ENCODE data around the gene ZNF628. TPM values are rescaled to one million over a fixed set of nuclear protein-coding genes. Genes with fewer than 3 reads are reported as not detected.
"Not testable (repeated sequence)": the region's sequence is repeated elsewhere in the genome, so short reads cannot be mapped to it uniquely, and the experiment has no call there.

Gene ZNF628
- total RNA-seq, 2 donors from 2014 or later, result 7.9 to 9.0 TPM

GRCh38 chr19:55493645-55494171 lies 17.3 kb downstream of the ZNF628 start:
- Mint-ChIP-seq H3K9me3 (no peaks in the 10 kb centered on the region), H3K36me3 (ENCODE audit: insufficient read depth in 2 of 2) (no peaks in the 10 kb centered on the region), H3K27me3 (ENCODE audit: low read depth) (no peaks in the 10 kb centered on the region), H3K4me1 (ENCODE audit: low read depth) (no peaks in the 10 kb centered on the region), H3K4me3 (peak overlapping the region in 1 of 2 donors; percentile 62), H3K27ac (no peak overlapping the region)
- DNase-seq (no peak), ATAC-seq (replicated peaks in 1 of 2) (no peak)

- H3K9me3 Mint-ChIP-seq, result no peaks in the 10 kb centered on the region
- H3K27me3 Mint-ChIP-seq (ENCODE audit: low read depth), result no peaks in the 10 kb centered on the region
- H3K4me1 Mint-ChIP-seq (ENCODE audit: low read depth), result no peaks in the 10 kb centered on the region
- DNase-seq (no peak), ATAC-seq (replicated peaks in 1 of 2) (peak in 1 of 2 donors; percentile 26)
- H3K36me3 Mint-ChIP-seq (ENCODE audit: insufficient read depth in 2 of 2), result no peaks in the 10 kb centered on the region
- H3K4me3 Mint-ChIP-seq, result peak overlapping the region; percentile 6 to 62
- H3K27ac Mint-ChIP-seq, result no peak overlapping the region
Observed at GRCh38 chr19:55494172-55494761, 17.9 kb downstream of the ZNF628 start.

- no peaks in the 10 kb centered on the region for H3K9me3 Mint-ChIP-seq
- H3K4me3 Mint-ChIP-seq, result no peak overlapping the region
- DNase-seq, result no peak
- H3K4me1 Mint-ChIP-seq (ENCODE audit: low read depth), result no peaks in the 10 kb centered on the region
- H3K27me3 Mint-ChIP-seq (ENCODE audit: low read depth), result no peaks in the 10 kb centered on the region
- ATAC-seq (replicated peaks in 1 of 2), result no peak
- no peak overlapping the region for H3K27ac Mint-ChIP-seq
- no peaks in the 10 kb centered on the region for H3K36me3 Mint-ChIP-seq (ENCODE audit: insufficient read depth in 2 of 2)
Observed at GRCh38 chr19:55495646-55496349, 19.4 kb downstream of the ZNF628 start.

GRCh38 chr19:55496820-55497219 lies 20.4 kb downstream of the ZNF628 start:
- H3K4me3 Mint-ChIP-seq; H3K27me3 Mint-ChIP-seq (ENCODE audit: low read depth); ATAC-seq (replicated peaks in 1 of 2); DNase-seq; H3K27ac Mint-ChIP-seq; H3K9me3 Mint-ChIP-seq; H3K4me1 Mint-ChIP-seq (ENCODE audit: low read depth); H3K36me3 Mint-ChIP-seq (ENCODE audit: insufficient read depth in 2 of 2): not testable (repeated sequence)

GRCh38 chr19:55497763-55498162 lies 21.3 kb downstream of the ZNF628 start:
- peaks cover 12% of the 10 kb centered on the region for H3K4me1 Mint-ChIP-seq (ENCODE audit: low read depth)
- ATAC-seq (replicated peaks in 1 of 2), result no peak

GRCh38 chr19:55498246-55498840 lies 21.9 kb downstream of the ZNF628 start:
- Mint-ChIP-seq H3K4me1 (ENCODE audit: low read depth) (peaks cover 17% of the 10 kb centered on the region), H3K9me3 (peaks cover 2 to 3% of the 10 kb centered on the region in 2 donors), H3K27me3 (ENCODE audit: low read depth) (no peaks in the 10 kb centered on the region), H3K36me3 (ENCODE audit: insufficient read depth in 2 of 2) (peaks cover 0 to 3% of the 10 kb centered on the region in 2 donors), H3K4me3 (no peak overlapping the region), H3K27ac (no peak overlapping the region)
- DNase-seq, result no peak
- no peak for ATAC-seq (replicated peaks in 1 of 2)

More at GRCh38 chr19:55497763-55498162, 21.3 kb downstream of the ZNF628 start:
- H3K4me3 Mint-ChIP-seq, result no peak overlapping the region
- no peaks in the 10 kb centered on the region for H3K27me3 Mint-ChIP-seq (ENCODE audit: low read depth)
- DNase-seq, result no peak
- no peaks in the 10 kb centered on the region for H3K36me3 Mint-ChIP-seq (ENCODE audit: insufficient read depth in 2 of 2)
- H3K27ac Mint-ChIP-seq, result no peak overlapping the region
- H3K9me3 Mint-ChIP-seq, result no peaks in the 10 kb centered on the region

- Mint-ChIP-seq H3K27ac (no peak overlapping the region), H3K4me3 (no peak overlapping the region), H3K27me3 (ENCODE audit: low read depth) (no peaks in the 10 kb centered on the region), H3K4me1 (ENCODE audit: low read depth) (peaks cover 25% of the 10 kb centered on the region), H3K36me3 (ENCODE audit: insufficient read depth in 2 of 2) (peaks cover 0 to 3% of the 10 kb centered on the region in 2 donors), H3K9me3 (peaks cover 2 to 3% of the 10 kb centered on the region in 2 donors)
- DNase-seq (no peak), ATAC-seq (replicated peaks in 1 of 2) (no peak)
Observed at GRCh38 chr19:55500368-55500952, 24.0 kb downstream of the ZNF628 start.

GRCh38 chr19:55502197-55502952 lies 26.0 kb downstream of the ZNF628 start:
- Mint-ChIP-seq H3K27me3 (ENCODE audit: low read depth) (no peaks in the 10 kb centered on the region), H3K36me3 (ENCODE audit: insufficient read depth in 2 of 2) (peaks cover 0 to 3% of the 10 kb centered on the region in 2 donors), H3K4me1 (ENCODE audit: low read depth) (peaks cover 25% of the 10 kb centered on the region), H3K9me3 (peaks cover 2 to 3% of the 10 kb centered on the region in 2 donors), H3K4me3 (peak overlapping the region; percentile 1 to 8), H3K27ac (peak overlapping the region; percentile 11)
- no peak for ATAC-seq (replicated peaks in 1 of 2)
- no peak for DNase-seq

GRCh38 chr19:55503157-55503501 lies 26.7 kb downstream of the ZNF628 start:
- DNase-seq, result no peak
- Mint-ChIP-seq H3K36me3 (ENCODE audit: insufficient read depth in 2 of 2) (peaks cover 0 to 3% of the 10 kb centered on the region in 2 donors), H3K27me3 (ENCODE audit: low read depth) (no peaks in the 10 kb centered on the region), H3K9me3 (peaks cover 2 to 3% of the 10 kb centered on the region in 2 donors), H3K4me1 (ENCODE audit: low read depth) (peaks cover 25% of the 10 kb centered on the region), H3K4me3 (peak overlapping the region; percentile 72 to 81), H3K27ac (peak overlapping the region; percentile 84)
- no peak for ATAC-seq (replicated peaks in 1 of 2)

- DNase-seq (peak; percentile 93 to 95), ATAC-seq (replicated peaks in 1 of 2) (peak; percentile 96 to 97)
- no peaks in the 10 kb centered on the region for H3K27me3 Mint-ChIP-seq (ENCODE audit: low read depth)
- H3K9me3 Mint-ChIP-seq, result peaks cover 2 to 3% of the 10 kb centered on the region in 2 donors
- H3K4me1 Mint-ChIP-seq (ENCODE audit: low read depth), result peaks cover 25% of the 10 kb centered on the region
- peaks cover 0 to 3% of the 10 kb centered on the region in 2 donors for H3K36me3 Mint-ChIP-seq (ENCODE audit: insufficient read depth in 2 of 2)
- H3K4me3 Mint-ChIP-seq, result peak overlapping the region; percentile 72 to 81
- peak overlapping the region; percentile 84 for H3K27ac Mint-ChIP-seq
Observed at GRCh38 chr19:55503502-55504251, 27.3 kb downstream of the ZNF628 start.

- H3K4me3 Mint-ChIP-seq, result peak overlapping the region; percentile 72 to 81
- DNase-seq (no peak), ATAC-seq (replicated peaks in 1 of 2) (no peak)
- peaks cover 0 to 3% of the 10 kb centered on the region in 2 donors for H3K36me3 Mint-ChIP-seq (ENCODE audit: insufficient read depth in 2 of 2)
- H3K9me3 Mint-ChIP-seq, result peaks cover 2 to 3% of the 10 kb centered on the region in 2 donors
- H3K4me1 Mint-ChIP-seq (ENCODE audit: low read depth), result peaks cover 25% of the 10 kb centered on the region
- H3K27ac Mint-ChIP-seq, result no peak overlapping the region
- H3K27me3 Mint-ChIP-seq (ENCODE audit: low read depth), result no peaks in the 10 kb centered on the region
Observed at GRCh38 chr19:55504252-55504603, 27.8 kb downstream of the ZNF628 start.

- peaks cover 0 to 3% of the 10 kb centered on the region in 2 donors for H3K36me3 Mint-ChIP-seq (ENCODE audit: insufficient read depth in 2 of 2)
- H3K27ac Mint-ChIP-seq, result no peak overlapping the region
- DNase-seq (no peak), ATAC-seq (replicated peaks in 1 of 2) (no peak)
- peaks cover 25% of the 10 kb centered on the region for H3K4me1 Mint-ChIP-seq (ENCODE audit: low read depth)
- H3K9me3 Mint-ChIP-seq, result peaks cover 2 to 3% of the 10 kb centered on the region in 2 donors
- H3K4me3 Mint-ChIP-seq, result no peak overlapping the region
- H3K27me3 Mint-ChIP-seq (ENCODE audit: low read depth), result no peaks in the 10 kb centered on the region
Observed at GRCh38 chr19:55504981-55505380, 28.6 kb downstream of the ZNF628 start.

All from activated T-cell treated with anti-CD3 and anti-CD28 coated beads, Interleukin-2, amount 50 U/mL, for 72 hours (primary cell).